Fibroblast of upper back skin (primary cell): ENCODE data around the gene DNAH11.

ENCODE experiments used
- DNase-seq: peaks from one replicate; pipeline ENCODE4 v3.0.0-alpha.2; 2013

DNAH11 gene

GRCh38 chr7:21942955-21943354 is 400.1 kb downstream of the DNAH11 start:
- DNase-seq = no peak

GRCh38 chr7:21943436-21943835 is 400.6 kb downstream of the DNAH11 start:
- no peak for DNase-seq

GRCh38 chr7:21944616-21945453 is 402.0 kb downstream of the DNAH11 start:
- no peak for DNase-seq

DNA sequence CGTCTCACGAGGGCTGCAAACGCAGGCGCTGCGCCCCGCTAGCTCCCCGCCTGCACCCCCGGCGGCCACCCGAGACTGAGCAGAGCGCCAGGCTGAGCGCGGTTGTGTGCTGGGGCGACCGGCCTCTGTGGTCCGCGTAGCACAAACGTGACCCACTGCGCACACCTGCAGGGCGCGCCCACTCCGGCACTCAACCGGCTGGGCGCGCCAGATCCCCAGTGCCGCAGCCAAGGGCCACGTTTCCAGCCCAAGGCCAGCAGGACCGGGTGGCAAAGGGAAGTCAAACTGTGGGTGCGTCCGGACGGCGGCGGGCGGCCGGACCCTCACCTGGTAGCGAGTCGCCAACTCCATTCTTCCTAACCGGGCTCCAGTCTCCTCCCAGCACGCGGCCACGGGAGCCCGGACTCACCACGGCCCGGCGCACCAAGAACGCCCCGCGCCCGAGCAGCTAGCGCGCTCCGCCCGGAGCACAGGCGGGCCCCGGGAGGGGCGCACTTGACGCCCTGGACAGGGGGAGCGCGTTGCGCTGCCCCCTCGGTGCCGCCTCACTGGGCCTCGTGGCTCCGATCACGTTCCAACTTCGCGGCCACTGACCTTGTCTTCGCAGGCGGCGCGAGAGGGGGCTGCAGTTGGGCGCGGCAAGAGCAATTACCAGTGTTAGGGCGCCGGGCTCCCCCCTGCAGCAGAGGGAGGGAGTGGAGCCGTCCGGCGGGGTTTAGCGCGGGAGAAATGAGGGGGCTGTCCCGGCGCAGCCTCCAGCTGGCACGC is 402.8 kb downstream of the DNAH11 start, which contains the start of gene CDCA7L:
CDCA7L (minus strand) TSS at position 446 of the 768 bp plus-strand sequence; CDS start at position 351, 95 bp downstream.
- DNase-seq = peak; percentile 67

DNA sequence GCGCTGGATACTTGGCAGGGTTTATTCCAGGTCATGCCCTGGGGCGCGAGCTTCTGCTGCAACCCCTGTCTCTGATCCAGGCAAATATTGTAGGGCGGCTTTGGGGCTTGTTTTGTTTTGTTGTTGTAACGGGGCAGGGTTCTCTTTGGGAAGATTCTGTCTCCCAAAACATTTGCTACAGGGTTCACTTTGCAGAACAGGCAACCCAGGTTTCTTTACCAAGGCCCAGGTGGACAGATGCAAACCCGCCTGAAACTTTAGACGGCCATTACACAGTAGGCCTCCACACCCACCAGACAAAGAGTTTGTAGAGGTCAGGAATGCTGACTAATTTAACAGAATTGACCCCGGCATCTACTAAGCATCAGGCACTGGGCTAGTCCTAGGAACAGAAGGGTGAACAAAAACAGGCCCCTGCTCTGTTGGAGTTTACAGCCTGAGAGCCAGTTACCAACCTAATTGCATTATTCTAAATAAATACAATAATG is 403.4 kb downstream of the DNAH11 start:
- no peak for DNase-seq

DNA sequence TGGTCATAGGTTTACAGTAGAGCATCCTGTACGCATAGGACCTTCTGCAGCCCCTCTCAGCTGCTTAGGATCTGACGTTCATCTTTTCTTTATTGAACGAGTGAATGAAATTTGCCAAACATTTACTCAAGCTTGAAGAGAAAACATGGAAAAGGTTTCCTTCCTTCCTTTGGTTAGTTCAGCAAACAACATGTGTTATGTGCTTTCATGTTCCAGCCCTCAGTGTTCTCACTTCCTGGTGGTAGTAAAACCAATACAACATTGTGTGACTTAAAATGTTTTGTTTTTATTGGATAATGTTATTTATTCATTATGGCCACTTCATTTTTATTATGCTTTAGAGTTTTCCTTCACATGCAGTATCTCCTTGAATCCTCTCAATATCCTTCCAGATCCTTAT is 404.2 kb downstream of the DNAH11 start:
- no peak for DNase-seq

GRCh38 chr7:21947946-21948345 is 405.1 kb downstream of the DNAH11 start:
- no peak for DNase-seq

DNA sequence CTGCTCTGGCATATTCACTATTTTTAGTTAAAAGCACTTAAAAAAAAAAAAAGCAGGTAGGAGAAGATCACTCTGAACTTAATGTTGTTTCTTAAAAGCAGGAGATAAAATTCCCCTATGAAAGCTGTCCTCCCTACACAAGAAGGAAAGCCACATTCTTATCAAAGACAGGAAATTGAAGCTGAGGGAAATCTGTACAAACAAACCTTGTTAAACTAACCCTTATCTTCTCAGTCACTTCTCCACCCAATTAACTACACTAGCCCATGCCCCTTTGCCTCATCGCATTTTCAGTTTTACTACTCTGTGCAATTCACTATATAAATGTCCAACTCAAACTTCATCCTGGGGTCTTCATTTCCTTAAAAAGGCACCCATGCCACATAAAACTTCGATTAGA is 405.5 kb downstream of the DNAH11 start:
- DNase-seq = no peak

DNA sequence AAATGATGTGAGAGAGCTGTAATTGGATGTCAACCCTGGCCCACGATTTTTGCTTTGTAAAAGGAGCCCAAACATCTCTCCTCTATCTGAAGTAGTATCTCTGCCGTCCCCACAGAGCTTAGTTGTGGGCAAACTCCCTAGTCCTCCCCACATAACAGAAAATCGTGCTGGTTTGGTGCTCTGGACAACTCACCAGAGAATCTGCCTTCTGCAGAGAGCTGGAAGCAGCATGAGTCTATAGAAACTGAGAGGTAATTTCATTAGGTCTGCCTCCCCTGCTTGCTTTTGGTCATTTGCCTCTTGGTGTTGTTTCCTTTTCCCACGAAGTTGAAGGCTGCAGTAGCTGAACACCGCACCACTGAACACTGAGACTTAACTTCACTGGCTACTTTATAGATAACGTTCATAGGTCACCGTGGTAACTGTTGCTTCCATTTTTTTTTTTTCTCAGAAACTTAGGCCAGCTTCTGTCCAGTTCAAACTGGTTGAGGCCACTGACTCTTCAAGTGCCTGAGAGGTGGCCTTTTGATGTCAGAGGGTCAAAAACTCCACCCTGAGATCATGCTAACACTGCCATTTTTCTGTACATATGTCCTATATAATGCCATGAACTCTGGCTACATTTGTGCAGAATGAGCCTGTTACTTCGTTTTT is 406.2 kb downstream of the DNAH11 start:
- DNase-seq = no peak
